NCI-H2107 treated with DMSO at 0.1 percent for 48 hours (cell line): Measurements from ENCODE around the gene ZNF157.
A peak's percentile ranks its signal among the peaks of the same experiment; 100 is the strongest.
"Not testable (repeated sequence)": the region's sequence is repeated elsewhere in the genome, so short reads cannot be mapped to it uniquely, and the experiment has no call there.

Experiments used
- DNase-seq: peaks from one replicate; lab custom pipeline; 2025; ENCODE audit not compliant: unreplicated experiment; lab: John Stamatoyannopoulos, UW

The ZNF157 gene

DNA sequence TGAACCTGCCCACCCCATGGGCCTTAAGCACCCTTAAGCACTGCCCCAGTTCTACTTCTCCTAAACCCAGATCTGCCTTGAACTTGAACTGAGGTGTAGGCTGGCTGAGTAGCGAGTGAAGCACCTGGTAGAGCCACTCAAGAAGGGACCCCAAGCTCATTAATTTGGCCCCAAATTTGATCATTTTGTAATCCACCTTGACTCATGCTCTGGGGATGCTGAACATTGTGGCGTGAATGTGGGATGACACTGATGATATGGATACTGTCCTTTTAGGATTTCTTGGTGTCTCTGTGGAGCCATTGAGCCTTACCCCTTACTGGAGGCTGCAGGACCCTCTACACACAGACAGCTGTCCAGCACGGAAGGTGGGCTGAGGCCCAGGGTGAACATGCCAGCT lies at the start of gene ZNF157:
Gene ZNF157, plus strand, starts transcription at position 301 of the 400 bp plus-strand sequence. Its CDS starts 91 bp downstream, at position 392.
- no peak for DNase-seq

- DNase-seq, result no peak
Measured at GRCh38 chrX:47321386-47321785, 49.0 kb upstream of the ZNF157 start.

DNA sequence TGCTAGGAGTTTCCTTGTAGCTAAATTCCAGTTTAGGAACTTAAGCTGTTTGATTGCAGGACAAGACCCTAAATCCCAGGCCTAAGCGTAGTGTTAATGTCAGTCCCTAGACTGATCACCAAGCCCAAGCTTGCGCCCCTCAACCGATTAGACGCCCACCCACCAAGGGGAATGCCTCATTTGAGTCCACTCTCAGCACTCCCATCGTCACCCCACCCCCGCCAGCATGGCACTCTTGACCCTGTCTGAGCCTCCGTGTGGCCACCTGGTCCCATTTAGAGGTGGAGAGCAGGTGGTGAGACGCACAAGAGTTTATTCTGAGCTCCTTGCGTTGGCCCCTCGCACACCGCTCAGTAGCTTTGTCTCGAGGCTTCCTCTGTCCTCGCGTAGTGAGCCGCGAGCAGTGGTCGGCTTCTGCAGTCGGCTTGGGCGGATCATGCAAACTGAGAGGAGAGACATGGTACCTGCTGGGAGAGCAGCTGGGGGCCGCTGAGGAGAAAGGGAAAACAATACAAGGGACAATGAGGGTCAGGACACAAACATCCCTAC lies 48.5 kb upstream of the ZNF157 start:
- no peak for DNase-seq

DNA sequence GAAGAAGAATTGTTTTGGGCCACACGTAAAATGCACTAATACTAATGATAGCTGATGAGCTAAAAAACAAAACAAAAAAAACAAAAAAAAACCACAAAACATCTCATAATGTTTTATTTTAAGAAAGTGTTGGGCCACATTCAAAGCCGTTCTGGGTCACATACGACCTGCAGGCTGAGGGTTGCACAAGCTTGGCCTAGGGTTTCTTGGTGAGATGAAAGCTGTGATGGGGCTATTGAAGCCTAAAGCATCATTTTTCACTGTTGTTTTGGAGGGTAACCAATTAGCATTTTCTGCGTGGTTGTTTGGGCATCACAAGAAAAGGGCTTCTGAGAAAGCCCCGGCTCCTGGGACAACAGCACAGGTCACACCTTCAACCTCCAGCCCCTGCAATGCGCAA lies 42.5 kb upstream of the ZNF157 start:
- DNase-seq, result no peak

DNA sequence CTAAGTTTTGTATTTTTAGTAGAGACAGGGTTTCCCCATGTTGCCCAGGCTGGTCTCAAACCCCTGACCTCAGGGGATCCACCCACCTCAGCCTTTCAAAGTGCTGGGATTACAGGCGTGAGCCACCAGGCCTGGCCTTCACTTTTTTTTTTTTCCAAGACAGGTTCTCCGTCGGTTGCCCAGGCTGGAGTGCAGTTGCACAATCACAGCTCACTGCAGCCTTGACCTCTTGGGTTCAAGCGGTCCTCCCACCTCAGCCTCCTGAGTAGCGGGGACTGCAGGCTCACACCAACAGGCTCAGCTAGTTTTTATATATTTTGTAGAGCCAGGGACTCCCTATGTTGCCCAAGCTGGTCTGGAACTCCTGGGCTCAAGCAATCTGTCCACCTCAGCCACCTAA lies 37.6 kb upstream of the ZNF157 start:
- not testable (repeated sequence) for DNase-seq

DNA sequence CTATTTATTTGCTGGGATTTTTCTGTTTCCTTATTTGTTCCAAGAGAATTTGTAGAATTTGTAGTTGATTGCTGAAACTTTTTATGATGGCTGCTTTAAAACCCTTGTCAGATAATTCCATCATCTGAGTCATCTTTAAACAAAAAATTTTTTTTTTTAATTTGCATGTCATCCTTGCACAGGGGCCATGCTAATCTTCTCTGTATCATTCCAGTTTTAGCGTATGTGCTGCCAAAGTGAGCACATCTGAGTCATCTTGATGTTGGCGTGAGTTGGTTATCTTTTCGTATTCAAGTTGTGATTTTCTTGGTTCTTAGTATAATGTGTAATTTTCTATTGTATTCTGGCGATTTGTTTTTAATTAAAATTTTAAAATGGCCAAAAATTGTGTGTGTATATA lies 18.7 kb upstream of the ZNF157 start:
- no peak for DNase-seq

- no peak for DNase-seq
Measured at GRCh38 chrX:47358387-47359065, 11.9 kb upstream of the ZNF157 start.

GRCh38 chrX:47360423-47361179 lies 9.8 kb upstream of the ZNF157 start:
- no peak for DNase-seq

GRCh38 chrX:47361538-47362511 lies 8.6 kb upstream of the ZNF157 start:
- DNase-seq, result peak; percentile 94

DNA sequence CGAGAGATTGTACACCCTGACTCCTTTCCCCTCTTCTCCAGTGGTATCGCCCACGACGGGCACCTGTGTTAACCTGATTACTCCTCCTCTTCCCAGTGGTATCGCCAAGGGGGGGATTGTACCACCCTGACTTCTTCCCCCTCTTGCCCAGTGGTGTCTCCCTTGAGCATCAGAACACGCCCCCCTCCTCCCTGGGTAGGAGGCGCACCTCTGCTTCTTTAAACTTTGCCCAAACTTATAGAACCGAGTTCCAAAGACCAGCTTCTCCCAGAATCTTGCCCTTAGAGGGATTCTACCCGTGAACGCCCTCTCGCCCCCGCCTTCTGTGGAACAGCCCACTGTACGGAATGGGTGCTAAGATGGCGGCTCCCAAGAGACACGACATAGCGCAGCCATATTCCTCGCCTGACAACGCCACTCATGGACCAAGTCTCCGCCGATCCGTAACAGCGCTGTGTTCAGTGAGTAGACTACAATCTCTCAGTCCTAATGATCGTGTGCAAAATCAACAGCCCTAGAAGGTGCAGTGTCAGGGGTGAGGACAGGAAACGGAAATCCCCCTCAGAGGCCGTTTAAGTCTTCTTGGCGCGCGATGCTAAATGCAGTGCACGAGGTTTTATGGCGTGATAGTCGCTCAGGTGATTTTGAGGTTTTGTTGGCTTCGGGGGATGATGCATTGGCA lies 4.2 kb upstream of the ZNF157 start:
- DNase-seq, result peak; percentile 92

DNA sequence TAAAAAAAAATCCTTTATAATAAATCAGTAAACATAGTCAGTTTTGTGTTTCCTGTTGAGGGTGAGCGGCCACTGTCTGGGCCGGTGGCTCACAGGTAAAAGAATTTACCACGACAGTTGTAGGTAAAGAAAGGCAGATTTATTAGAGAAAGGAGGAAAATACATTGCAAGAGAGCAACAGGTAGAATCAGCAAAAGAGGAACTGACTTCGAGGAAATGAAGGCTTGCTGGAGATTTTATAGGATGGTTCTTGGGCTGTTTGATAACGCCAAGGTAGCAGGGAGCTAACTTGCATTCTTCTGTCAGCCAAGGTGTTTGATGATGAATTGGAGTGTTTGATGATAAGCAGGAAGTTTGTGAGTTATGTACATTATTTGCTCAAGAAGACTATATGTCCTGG lies 2.8 kb downstream of the ZNF157 start:
- DNase-seq, result no peak

DNA sequence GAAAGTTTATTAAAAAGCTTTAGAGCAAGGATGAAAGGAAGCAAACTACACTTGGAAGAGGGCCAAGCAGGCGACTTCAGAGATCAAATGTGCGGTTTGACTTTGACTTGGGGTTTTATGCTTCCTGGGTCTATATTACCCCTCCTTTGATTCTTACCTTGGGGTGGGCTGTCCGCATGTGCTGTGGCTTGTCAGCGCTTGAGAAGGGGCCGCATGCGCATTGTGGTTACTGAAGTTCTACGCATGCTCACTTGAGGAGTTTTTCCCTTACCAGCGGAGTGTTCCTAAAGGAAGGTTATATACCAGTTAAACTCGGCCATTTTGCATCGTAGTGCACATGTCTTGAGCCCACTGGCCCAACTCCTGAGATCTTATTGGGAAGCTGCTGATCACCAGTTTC lies 9.9 kb downstream of the ZNF157 start:
- no peak for DNase-seq

DNA sequence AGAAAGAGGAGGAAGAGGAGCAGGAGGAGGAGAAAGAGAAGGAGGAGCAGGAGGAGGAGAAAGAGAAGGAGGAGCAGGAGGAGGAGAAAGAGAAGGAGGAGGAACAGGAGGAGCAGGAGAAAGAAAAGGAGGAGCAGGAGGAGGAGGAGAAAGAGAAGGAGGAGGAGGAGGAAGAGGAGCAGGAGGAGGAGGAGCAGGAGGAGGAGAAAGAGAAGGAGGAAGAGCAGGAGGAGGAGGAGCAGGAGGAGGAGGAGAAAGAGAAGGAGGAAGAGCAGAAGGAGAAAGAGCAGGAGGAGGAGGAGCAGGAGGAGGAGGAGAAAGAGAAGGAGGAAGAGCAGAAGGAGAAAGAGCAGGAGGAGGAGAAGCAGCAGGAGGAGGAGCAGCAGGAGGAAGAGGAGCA lies 10.5 kb downstream of the ZNF157 start:
- DNase-seq, result not testable (repeated sequence)

- peak; percentile 86 for DNase-seq
Measured at GRCh38 chrX:47384502-47384901, 14.1 kb downstream of the ZNF157 start.

GRCh38 chrX:47390780-47391179 lies 20.4 kb downstream of the ZNF157 start:
- no peak for DNase-seq

GRCh38 chrX:47413179-47413594 lies 42.8 kb downstream of the ZNF157 start:
- no peak for DNase-seq

GRCh38 chrX:47420265-47420664 lies 49.9 kb downstream of the ZNF157 start:
- no peak for DNase-seq

DNA sequence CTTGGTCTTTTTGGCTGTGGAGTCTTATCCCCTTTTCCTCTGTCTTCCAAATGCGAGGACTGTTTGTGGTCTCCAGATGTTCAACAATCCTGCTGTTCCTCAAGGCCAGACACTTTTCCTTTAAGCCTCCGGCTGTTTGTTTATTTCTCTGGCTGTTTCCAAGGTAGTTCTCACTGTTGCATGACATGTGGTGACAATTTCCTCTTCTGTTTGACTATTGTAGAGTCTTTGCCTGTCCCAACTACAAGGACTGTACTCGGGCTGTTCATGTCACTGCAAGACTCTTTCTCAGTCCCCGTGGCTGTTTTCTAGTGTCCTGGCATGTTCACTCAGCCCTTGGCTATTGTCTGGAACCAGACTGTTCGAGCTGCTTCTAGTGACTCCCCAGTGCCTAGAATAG lies 50.6 kb downstream of the ZNF157 start:
- no peak for DNase-seq

- no peak for DNase-seq
Measured at GRCh38 chrX:47422444-47422843, 52.1 kb downstream of the ZNF157 start.

DNA sequence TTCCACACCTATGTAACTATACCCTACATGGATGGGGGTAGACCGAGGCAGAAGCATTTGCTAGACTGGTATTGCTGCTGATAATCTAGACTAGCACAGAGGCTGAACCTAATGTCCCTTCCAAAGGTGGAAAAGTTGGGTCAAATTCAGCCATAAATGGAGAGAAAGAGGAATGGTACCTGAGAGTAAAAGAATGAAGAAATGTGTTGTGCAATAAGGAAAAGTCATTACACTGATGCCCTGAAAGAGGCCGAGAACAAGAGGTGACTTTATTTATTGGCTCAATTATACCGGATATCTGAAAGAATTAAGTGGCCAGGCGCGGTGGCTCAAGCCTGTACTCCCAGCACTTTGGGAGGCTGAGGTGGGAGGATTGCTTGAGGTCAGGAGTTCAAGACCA lies 60.5 kb downstream of the ZNF157 start:
- DNase-seq, result no peak

DNA sequence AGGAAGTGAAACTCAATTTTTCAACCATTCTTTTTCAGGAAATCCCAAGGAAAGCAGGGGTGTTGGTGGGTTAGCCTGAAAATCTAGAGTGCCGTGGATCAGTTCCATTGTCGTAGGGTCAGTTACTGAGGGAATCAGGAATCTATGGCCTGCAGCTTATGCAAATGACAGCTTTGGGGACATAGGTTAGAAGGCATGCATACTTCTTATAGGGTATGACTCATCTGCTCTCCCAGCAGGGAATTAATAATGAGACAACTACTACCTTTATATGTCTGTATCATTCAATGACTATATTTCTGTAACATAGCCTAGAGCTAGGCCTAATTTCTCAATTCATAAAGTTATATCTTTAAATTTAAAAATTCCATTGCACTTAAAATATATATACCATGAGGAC lies 76.1 kb downstream of the ZNF157 start:
- no peak for DNase-seq
